ENCODE measurements around the gene BAZ2A.

Gene BAZ2A

DNA sequence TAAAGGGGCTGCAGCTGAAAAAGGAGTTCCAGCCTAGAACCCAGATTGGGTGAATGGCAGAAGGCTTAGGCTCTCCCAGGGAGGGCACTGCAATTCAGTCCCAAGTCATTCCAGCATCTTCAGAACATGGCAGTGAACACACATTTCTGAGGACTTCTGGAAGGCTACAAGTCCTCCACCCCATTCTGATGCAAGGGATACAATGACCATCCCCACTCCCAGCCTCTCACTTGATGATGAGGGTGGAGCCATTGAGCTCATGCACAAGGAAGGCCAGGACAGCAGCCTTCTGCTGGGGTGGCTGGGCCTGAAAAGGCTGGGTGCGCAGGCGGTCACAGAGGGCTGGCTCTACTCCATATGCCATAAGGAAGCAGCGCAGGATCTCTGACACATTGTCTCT, 25.8 kb downstream of the BAZ2A start:
- peaks cover 87% of the 10 kb centered on the region for H3K36me3 ChIP-seq (ENCODE audit: insufficient read depth, insufficient read length, low read length)
- H3K27me3 ChIP-seq (ENCODE audit: insufficient read depth, insufficient read length) = no peaks in the 10 kb centered on the region
- no peak overlapping the region for H3K9ac ChIP-seq (ENCODE audit: insufficient read length, low read depth)
- TF ChIP-seq YY1 (IDR thresholded peaks at IDR 0.05; ENCODE audit: insufficient read depth, insufficient read length) (no peak), SUZ12 (IDR thresholded peaks at IDR 0.05; ENCODE audit: extremely low read depth, insufficient read depth, insufficient read length) (no peak), ZNF274 (IDR thresholded peaks at IDR 0.05; ENCODE audit: low read depth, low read length) (no peak)
- H3K9me3 ChIP-seq (ENCODE audit: insufficient read depth, low read length) = no peaks in the 10 kb centered on the region
- H3K4me1 ChIP-seq (ENCODE audit: insufficient read depth, insufficient read length) = no peaks in the 10 kb centered on the region
- no peak for DNase-seq (ENCODE audit: low read depth, low spot score)
- no peak overlapping the region for H3K4me3 ChIP-seq (ENCODE audit: insufficient read length, low read depth)

DNA sequence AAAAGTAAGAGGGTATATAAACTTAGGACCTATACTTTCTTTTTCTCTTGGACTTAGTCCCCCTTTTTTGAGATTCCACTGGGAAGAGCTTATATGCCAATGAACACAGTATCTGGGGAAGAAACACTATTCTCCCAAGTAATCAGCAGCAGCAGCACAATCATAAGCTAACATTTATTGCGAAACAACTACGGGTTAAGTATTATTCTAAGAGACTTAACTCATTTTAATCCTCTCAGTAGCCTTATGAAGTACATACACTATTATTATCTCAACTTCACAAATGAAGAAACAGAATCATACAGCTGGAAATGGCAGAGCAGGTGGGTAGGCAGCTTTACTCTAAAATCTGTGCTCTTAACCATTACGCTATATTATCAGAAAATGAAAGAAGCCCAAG, 27.9 kb downstream of the BAZ2A start:
- DNase-seq (ENCODE audit: low read depth, low spot score) = no peak
- H3K4me3 ChIP-seq (ENCODE audit: insufficient read length, low read depth) = no peak overlapping the region
- peaks cover 98% of the 10 kb centered on the region for H3K36me3 ChIP-seq (ENCODE audit: insufficient read depth, insufficient read length, low read length)
- no peak for TF ChIP-seq SUZ12 (IDR thresholded peaks at IDR 0.05; ENCODE audit: extremely low read depth, insufficient read depth, insufficient read length)
- no peak for TF ChIP-seq YY1 (IDR thresholded peaks at IDR 0.05; ENCODE audit: insufficient read depth, insufficient read length)
- no peak for TF ChIP-seq ZNF274 (IDR thresholded peaks at IDR 0.05; ENCODE audit: low read depth, low read length)
- H3K4me1 ChIP-seq (ENCODE audit: insufficient read depth, insufficient read length) = no peaks in the 10 kb centered on the region
- H3K9ac ChIP-seq (ENCODE audit: insufficient read length, low read depth) = no peak overlapping the region
- no peaks in the 10 kb centered on the region for H3K27me3 ChIP-seq (ENCODE audit: insufficient read depth, insufficient read length)
- no peaks in the 10 kb centered on the region for H3K9me3 ChIP-seq (ENCODE audit: insufficient read depth, low read length)

DNA sequence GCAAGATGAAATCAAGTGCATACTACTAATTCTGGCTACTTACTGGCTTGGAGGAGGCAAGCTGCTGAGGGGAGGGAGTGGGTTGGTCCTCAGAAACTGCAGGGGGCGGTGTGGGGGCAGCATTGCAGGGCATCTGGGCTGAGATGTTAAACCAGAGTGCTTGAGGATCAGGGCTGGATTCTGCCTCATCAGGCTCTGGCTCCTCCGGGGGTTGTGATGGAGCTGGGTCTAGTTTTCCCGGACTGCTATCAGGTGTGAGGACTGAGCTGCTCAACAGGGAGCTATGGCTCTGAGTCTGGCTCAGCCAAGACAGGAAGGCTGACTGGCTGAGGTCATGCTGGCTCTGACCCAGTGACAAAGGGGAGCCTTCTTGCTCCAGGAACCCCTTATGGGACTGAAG, 28.6 kb downstream of the BAZ2A start:
- TF ChIP-seq SUZ12 (IDR thresholded peaks at IDR 0.05; ENCODE audit: extremely low read depth, insufficient read depth, insufficient read length) (no peak), ZNF274 (IDR thresholded peaks at IDR 0.05; ENCODE audit: low read depth, low read length) (no peak), YY1 (IDR thresholded peaks at IDR 0.05; ENCODE audit: insufficient read depth, insufficient read length) (no peak)
- no peak for DNase-seq (ENCODE audit: low read depth, low spot score)

DNA sequence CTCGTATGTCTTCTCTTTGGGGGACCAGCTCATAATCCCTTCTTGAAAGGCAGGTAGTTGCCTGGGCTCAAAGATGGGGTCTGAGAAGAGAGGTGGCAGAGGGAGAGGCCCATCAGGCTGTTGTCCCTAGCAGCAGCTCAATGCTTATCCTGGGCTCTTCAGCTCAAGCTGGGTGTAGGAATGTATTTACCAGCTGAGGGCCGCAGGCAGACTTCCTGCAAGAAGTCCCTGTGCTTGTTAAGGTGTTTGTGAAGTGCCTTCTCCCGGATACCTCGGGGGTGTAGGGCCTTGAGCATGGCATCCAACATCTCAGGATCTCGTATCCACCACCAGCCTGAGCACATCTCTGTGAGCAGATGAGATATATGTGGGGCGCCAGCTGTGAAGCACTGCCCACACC, 29.4 kb downstream of the BAZ2A start:
- no peak for DNase-seq (ENCODE audit: low read depth, low spot score)
- Histone ChIP-seq H3K4me1 (ENCODE audit: insufficient read depth, insufficient read length) (no peaks in the 10 kb centered on the region), H3K9ac (ENCODE audit: insufficient read length, low read depth) (no peak overlapping the region), H3K4me3 (ENCODE audit: insufficient read length, low read depth) (no peak overlapping the region), H3K27me3 (ENCODE audit: insufficient read depth, insufficient read length) (no peaks in the 10 kb centered on the region), H3K36me3 (ENCODE audit: insufficient read depth, insufficient read length, low read length) (peaks cover 93% of the 10 kb centered on the region), H3K9me3 (ENCODE audit: insufficient read depth, low read length) (no peaks in the 10 kb centered on the region)
- TF ChIP-seq ZNF274 (IDR thresholded peaks at IDR 0.05; ENCODE audit: low read depth, low read length) = no peak
- no peak for TF ChIP-seq SUZ12 (IDR thresholded peaks at IDR 0.05; ENCODE audit: extremely low read depth, insufficient read depth, insufficient read length)
- no peak for TF ChIP-seq YY1 (IDR thresholded peaks at IDR 0.05; ENCODE audit: insufficient read depth, insufficient read length)

More for the DNA sequence above, 28.6 kb downstream of the BAZ2A start:
- Histone ChIP-seq H3K9ac (ENCODE audit: insufficient read length, low read depth) (no peak overlapping the region), H3K9me3 (ENCODE audit: insufficient read depth, low read length) (no peaks in the 10 kb centered on the region), H3K36me3 (ENCODE audit: insufficient read depth, insufficient read length, low read length) (peaks cover 99% of the 10 kb centered on the region), H3K4me1 (ENCODE audit: insufficient read depth, insufficient read length) (no peaks in the 10 kb centered on the region), H3K27me3 (ENCODE audit: insufficient read depth, insufficient read length) (no peaks in the 10 kb centered on the region), H3K4me3 (ENCODE audit: insufficient read length, low read depth) (no peak overlapping the region)

DNA sequence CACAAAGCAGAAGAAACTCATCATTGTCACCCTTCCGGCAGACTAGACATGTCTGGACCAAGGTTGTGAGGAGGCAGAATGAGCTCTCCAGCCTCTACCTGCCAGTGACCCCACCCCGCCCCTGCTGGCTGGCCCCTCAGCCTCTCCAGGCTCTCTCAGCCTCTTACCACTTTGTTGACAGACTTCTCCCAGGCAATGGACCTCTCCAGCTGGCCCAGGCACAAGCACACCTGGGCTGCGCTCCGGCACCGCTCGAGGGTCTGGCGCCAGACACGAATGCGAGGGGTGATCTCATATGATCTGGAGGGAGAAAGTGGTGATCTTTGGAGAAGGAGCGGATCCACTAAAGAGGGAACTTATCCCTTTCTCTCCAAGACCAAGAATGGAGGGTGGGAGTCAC, 30.3 kb downstream of the BAZ2A start:
- H3K27me3 ChIP-seq (ENCODE audit: insufficient read depth, insufficient read length) = no peaks in the 10 kb centered on the region
- H3K9ac ChIP-seq (ENCODE audit: insufficient read length, low read depth) = no peak overlapping the region
- peaks cover 2% of the 10 kb centered on the region for H3K4me1 ChIP-seq (ENCODE audit: insufficient read depth, insufficient read length)
- H3K36me3 ChIP-seq (ENCODE audit: insufficient read depth, insufficient read length, low read length) = peaks cover 92% of the 10 kb centered on the region
- TF ChIP-seq ZNF274 (IDR thresholded peaks at IDR 0.05; ENCODE audit: low read depth, low read length) (no peak), SUZ12 (IDR thresholded peaks at IDR 0.05; ENCODE audit: extremely low read depth, insufficient read depth, insufficient read length) (no peak), YY1 (IDR thresholded peaks at IDR 0.05; ENCODE audit: insufficient read depth, insufficient read length) (no peak)
- no peak for DNase-seq (ENCODE audit: low read depth, low spot score)
- H3K4me3 ChIP-seq (ENCODE audit: insufficient read length, low read depth) = no peak overlapping the region
- H3K9me3 ChIP-seq (ENCODE audit: insufficient read depth, low read length) = no peaks in the 10 kb centered on the region

DNA sequence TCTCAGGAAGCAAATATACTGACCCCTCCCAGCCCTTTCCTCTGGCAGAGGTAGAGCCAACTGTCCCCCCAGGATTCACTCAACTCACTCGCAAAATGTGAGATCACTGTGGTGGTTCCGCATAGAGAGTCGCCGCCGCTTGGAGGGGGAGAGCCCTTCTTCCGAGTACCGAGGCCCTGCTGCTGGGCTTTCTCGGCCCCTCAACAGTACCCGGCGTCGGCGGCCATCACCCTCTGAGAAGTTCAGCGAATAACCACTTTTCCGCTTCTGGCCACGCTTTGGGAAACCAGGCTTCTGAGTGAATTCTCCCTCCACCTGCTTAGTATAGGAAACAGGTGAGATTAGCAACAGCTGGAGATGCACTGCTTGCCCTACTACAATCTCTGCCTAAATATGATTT, 31.1 kb downstream of the BAZ2A start:
- Histone ChIP-seq H3K4me1 (ENCODE audit: insufficient read depth, insufficient read length) (peaks cover 6% of the 10 kb centered on the region), H3K9me3 (ENCODE audit: insufficient read depth, low read length) (no peaks in the 10 kb centered on the region), H3K9ac (ENCODE audit: insufficient read length, low read depth) (no peak overlapping the region), H3K4me3 (ENCODE audit: insufficient read length, low read depth) (no peak overlapping the region), H3K27me3 (ENCODE audit: insufficient read depth, insufficient read length) (no peaks in the 10 kb centered on the region), H3K36me3 (ENCODE audit: insufficient read depth, insufficient read length, low read length) (peaks cover 89% of the 10 kb centered on the region)
- no peak for DNase-seq (ENCODE audit: low read depth, low spot score)
- TF ChIP-seq YY1 (IDR thresholded peaks at IDR 0.05; ENCODE audit: insufficient read depth, insufficient read length) (no peak), ZNF274 (IDR thresholded peaks at IDR 0.05; ENCODE audit: low read depth, low read length) (no peak), SUZ12 (IDR thresholded peaks at IDR 0.05; ENCODE audit: extremely low read depth, insufficient read depth, insufficient read length) (no peak)

DNA sequence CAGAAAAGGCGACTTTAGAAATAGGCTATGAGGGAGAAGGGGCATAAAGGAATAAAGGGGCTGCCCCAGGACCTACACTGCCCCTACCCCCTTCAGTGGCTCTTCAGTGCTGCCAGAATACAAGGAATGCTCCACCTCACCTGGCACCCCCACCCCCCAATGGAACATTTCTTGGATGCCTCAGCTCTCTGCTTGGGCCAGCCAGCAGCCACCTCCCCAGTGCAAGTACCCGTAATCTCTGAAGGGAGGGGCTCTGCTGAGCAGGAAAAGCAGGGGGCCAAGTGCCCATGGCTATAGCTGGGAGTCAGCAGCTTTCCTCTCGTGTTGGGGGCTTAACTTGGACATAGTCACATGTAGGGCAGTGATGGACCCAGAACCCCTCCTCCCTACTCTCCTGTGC, 33.3 kb downstream of the BAZ2A start:
- DNase-seq (ENCODE audit: low read depth, low spot score) = no peak
- peaks cover 70% of the 10 kb centered on the region for H3K36me3 ChIP-seq (ENCODE audit: insufficient read depth, insufficient read length, low read length)

More for the DNA sequence above, 33.3 kb downstream of the BAZ2A start:
- peaks cover 6% of the 10 kb centered on the region for H3K4me1 ChIP-seq (ENCODE audit: insufficient read depth, insufficient read length)
- H3K9ac ChIP-seq (ENCODE audit: insufficient read length, low read depth) = no peak overlapping the region
- H3K9me3 ChIP-seq (ENCODE audit: insufficient read depth, low read length) = no peaks in the 10 kb centered on the region
- H3K27me3 ChIP-seq (ENCODE audit: insufficient read depth, insufficient read length) = no peaks in the 10 kb centered on the region
- no peak overlapping the region for H3K4me3 ChIP-seq (ENCODE audit: insufficient read length, low read depth)
- TF ChIP-seq ZNF274 (IDR thresholded peaks at IDR 0.05; ENCODE audit: low read depth, low read length) (no peak), SUZ12 (IDR thresholded peaks at IDR 0.05; ENCODE audit: extremely low read depth, insufficient read depth, insufficient read length) (no peak), YY1 (IDR thresholded peaks at IDR 0.05; ENCODE audit: insufficient read depth, insufficient read length) (no peak)
